Frontal cortex (tissue), 4 donors: Measurements from ENCODE around the gene ARMH1. TPM values are rescaled to one million over a fixed set of nuclear protein-coding genes. Genes with fewer than 3 reads are reported as not detected.
"Not testable (repeated sequence)": the region's sequence is repeated elsewhere in the genome, so short reads cannot be mapped to it uniquely, and the experiment has no call there.

ENCODE experiments used
- DNase-seq, 2 donors: peaks; one replicate each; pipeline ENCODE4 v3.0.0; 2012; ENCODE audit warnings: low spot score in 2 of 2
- FAIRE-seq: peaks from 2 replicates; lab custom pipeline; 2012; peaks lifted over from hg19 to GRCh38; lab: Jason Lieb, UNC
- total RNA-seq: library from RNA; depleted of rRNA; stranded (reverse); fragments of >200 nt; gene quantifications from one replicate; pipeline ENCODE4 v1.2.3, GENCODE V29; 2014
- donor health status: control.
- donor health status: control.
- donor health status: control.

The ARMH1 gene
- total RNA-seq, 1 donor from 2014 or later: 4.5 TPM

- FAIRE-seq (no peak), DNase-seq (no peak)
Observed at GRCh38 chr1:44717653-44718052, 43.1 kb downstream of the ARMH1 start.

- DNase-seq (no peak), FAIRE-seq (no peak)
Observed at GRCh38 chr1:44718091-44718490, 43.6 kb downstream of the ARMH1 start.

- DNase-seq (no peak), FAIRE-seq (no peak)
Observed at GRCh38 chr1:44719318-44719717, 44.8 kb downstream of the ARMH1 start.

- DNase-seq (no peak), FAIRE-seq (no peak)
Observed at GRCh38 chr1:44720281-44720680, 45.8 kb downstream of the ARMH1 start.

- FAIRE-seq (no peak), DNase-seq (peak; percentile 40 to 55)
Observed at GRCh38 chr1:44721485-44722361, 47.2 kb downstream of the ARMH1 start.

- no peak for DNase-seq
- FAIRE-seq: no peak
Observed at GRCh38 chr1:44723064-44723463, 48.5 kb downstream of the ARMH1 start.

- no peak for DNase-seq
- FAIRE-seq: no peak
Observed at GRCh38 chr1:44723496-44724295, 49.2 kb downstream of the ARMH1 start.

- DNase-seq (no peak), FAIRE-seq (no peak)
Observed at GRCh38 chr1:44724296-44724954, 49.9 kb downstream of the ARMH1 start.

GRCh38 chr1:44724955-44725698, 50.6 kb downstream of the ARMH1 start:
- no peak for DNase-seq
- no peak for FAIRE-seq

- DNase-seq (peak; percentile 80 to 83), FAIRE-seq (no peak)
Observed at GRCh38 chr1:44730741-44731512, 56.4 kb downstream of the ARMH1 start, which contains the start of gene RNU5D-1. TSS of gene RNU5D-1 (minus strand) at chr1:44731170.

GRCh38 chr1:44733365-44733764, 58.9 kb downstream of the ARMH1 start:
- FAIRE-seq: no peak
- DNase-seq: no peak

- no peak for FAIRE-seq
- no peak for DNase-seq
Observed at GRCh38 chr1:44733784-44734183, 59.3 kb downstream of the ARMH1 start.

- FAIRE-seq: no peak
- no peak for DNase-seq
Observed at GRCh38 chr1:44735992-44736391, 61.5 kb downstream of the ARMH1 start.

GRCh38 chr1:44738953-44739306, 64.4 kb downstream of the ARMH1 start:
- not testable (repeated sequence) for FAIRE-seq, DNase-seq

GRCh38 chr1:44739307-44740178, 65.0 kb downstream of the ARMH1 start, which contains the start of gene KIF2C:
TSS of gene KIF2C (plus strand) at chr1:44739837. CDS start at chr1:44739933, 96 bp downstream.
- DNase-seq (peak; percentile 95 to 99), FAIRE-seq (peak; percentile 42)

GRCh38 chr1:44740179-44740617, 65.7 kb downstream of the ARMH1 start:
- no peak for DNase-seq

GRCh38 chr1:44743211-44743610, 68.7 kb downstream of the ARMH1 start:
- FAIRE-seq (no peak), DNase-seq (no peak)

More at GRCh38 chr1:44740179-44740617, 65.7 kb downstream of the ARMH1 start:
- FAIRE-seq: no peak

- FAIRE-seq (no peak), DNase-seq (no peak)
Observed at GRCh38 chr1:44747878-44748277, 73.4 kb downstream of the ARMH1 start.
